ENCODE results near the gene TBCB.
"Not testable (repeated sequence)": the region's sequence is repeated elsewhere in the genome, so short reads cannot be mapped to it uniquely, and the experiment has no call there.

TBCB gene

GRCh38 chr19:36169084-36169760 is 54.0 kb downstream of the TBCB start:
- no peak for DNase-seq (ENCODE audit: extremely low read depth in 1 of 2, low read depth in 1 of 2)

- no peak for DNase-seq (ENCODE audit: extremely low read depth in 1 of 2, low read depth in 1 of 2)
Observed at GRCh38 chr19:36172852-36173251, 57.6 kb downstream of the TBCB start.

- DNase-seq (ENCODE audit: extremely low read depth in 1 of 2, low read depth in 1 of 2), result not testable (repeated sequence)
Observed at GRCh38 chr19:36173846-36174245, 58.6 kb downstream of the TBCB start.
